Fibroblast of lung (primary cell): Measurements from ENCODE around the gene CFAP53.

Experiments used
- EZH2 ChIP-seq: IDR thresholded peaks from 2 replicates; pipeline ENCODE4 v1.5.1; 2012; ENCODE audit warnings: low read length, control low read depth, mild to moderate bottlenecking; ENCODE audit errors: missing control alignments
- TF ChIP-seq, protein P1 (sequence below), 2 donors: IDR thresholded peaks in 1 of 2; conservative IDR thresholded peaks in 1 of 2; 1 replicate in 1 of 2; 2 replicates in 1 of 2; pipeline ENCODE4 v1.5.1; 2011 to 2012; ENCODE audit warnings: low read length in 2 of 2, control low read depth in 1 of 2, inconsistent platforms in 1 of 2, low read depth in 1 of 2, mild to moderate bottlenecking in 1 of 2

DNA sequence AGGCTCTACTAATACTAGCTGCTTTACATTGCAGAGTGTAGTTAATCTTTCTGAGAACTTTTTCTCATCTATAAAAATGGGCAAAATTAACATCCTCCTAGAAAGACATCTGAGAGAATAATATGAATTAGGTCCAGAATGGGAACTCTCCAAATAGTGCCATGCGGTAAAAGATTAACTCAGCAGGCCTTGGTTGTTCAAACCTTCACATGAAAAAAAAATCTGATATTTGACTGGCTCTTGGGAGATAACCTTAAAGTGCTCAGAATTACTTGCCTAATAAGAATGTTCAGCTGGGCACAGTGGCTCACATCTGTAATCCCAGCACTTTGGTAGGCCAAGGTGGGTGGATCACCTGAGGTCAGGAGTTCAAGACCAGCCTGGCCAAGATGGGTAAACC, 26.7 kb upstream of the CFAP53 start:
- TF ChIP-seq, protein P1, sequence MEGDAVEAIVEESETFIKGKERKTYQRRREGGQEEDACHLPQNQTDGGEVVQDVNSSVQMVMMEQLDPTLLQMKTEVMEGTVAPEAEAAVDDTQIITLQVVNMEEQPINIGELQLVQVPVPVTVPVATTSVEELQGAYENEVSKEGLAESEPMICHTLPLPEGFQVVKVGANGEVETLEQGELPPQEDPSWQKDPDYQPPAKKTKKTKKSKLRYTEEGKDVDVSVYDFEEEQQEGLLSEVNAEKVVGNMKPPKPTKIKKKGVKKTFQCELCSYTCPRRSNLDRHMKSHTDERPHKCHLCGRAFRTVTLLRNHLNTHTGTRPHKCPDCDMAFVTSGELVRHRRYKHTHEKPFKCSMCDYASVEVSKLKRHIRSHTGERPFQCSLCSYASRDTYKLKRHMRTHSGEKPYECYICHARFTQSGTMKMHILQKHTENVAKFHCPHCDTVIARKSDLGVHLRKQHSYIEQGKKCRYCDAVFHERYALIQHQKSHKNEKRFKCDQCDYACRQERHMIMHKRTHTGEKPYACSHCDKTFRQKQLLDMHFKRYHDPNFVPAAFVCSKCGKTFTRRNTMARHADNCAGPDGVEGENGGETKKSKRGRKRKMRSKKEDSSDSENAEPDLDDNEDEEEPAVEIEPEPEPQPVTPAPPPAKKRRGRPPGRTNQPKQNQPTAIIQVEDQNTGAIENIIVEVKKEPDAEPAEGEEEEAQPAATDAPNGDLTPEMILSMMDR (conservative IDR thresholded peaks at IDR 0.05 in 1 of 2, IDR thresholded peaks at IDR 0.05 in 1 of 2; ENCODE audit: low read depth in 1 of 2, low read length in 2 of 2), result no peak
- no peak for TF ChIP-seq EZH2
